Measurements from ENCODE around the gene TMEM106C.

GRCh38 chr12:47993491-47993890, 30.1 kb downstream of the TMEM106C start:
- TF ChIP-seq TAF1 (IDR thresholded peaks at IDR 0.05; ENCODE audit: borderline replicate concordance, insufficient read depth, low read length) (no peak), REST (IDR thresholded peaks at IDR 0.05; ENCODE audit: insufficient read depth in 1 of 2, low read depth in 2 of 2, low read length in 2 of 2) (no peak), POLR2AphosphoS5 (IDR thresholded peaks at IDR 0.05; ENCODE audit: low read depth, low read length) (no peak)

Data from PFSK-1 (cell line).